Endothelial cell of umbilical vein (primary cell): ENCODE data around the gene ALOX12.
"Not testable (repeated sequence)": the region's sequence is repeated elsewhere in the genome, so short reads cannot be mapped to it uniquely, and the experiment has no call there.

Experiments
- CTCF ChIP-seq, 2 donors: IDR thresholded peaks; 1 replicate in 1 of 2; 2 replicates in 1 of 2; pipeline ENCODE4 v1.5.1; 2011; ENCODE audit warnings: low read length in 2 of 2, mild to moderate bottlenecking in 2 of 2, moderate library complexity in 2 of 2, control low read depth in 1 of 2, inconsistent platforms in 1 of 2, low read depth in 1 of 2; ENCODE audit not compliant: insufficient read depth in 1 of 2; ENCODE audit errors: extremely low read depth in 1 of 2
- EZH2 ChIP-seq: IDR thresholded peaks from 2 replicates; pipeline ENCODE4 v1.6.1; 2012; ENCODE audit warnings: borderline replicate concordance, low read depth, mild to moderate bottlenecking, moderate library complexity, low read length, inconsistent platforms; ENCODE audit not compliant: severe bottlenecking
- MAX ChIP-seq: IDR thresholded peaks from 2 replicates; pipeline ENCODE4 v1.6.1; 2011; ENCODE audit not compliant: insufficient read depth, insufficient read length
- MYC ChIP-seq: IDR thresholded peaks from one replicate; pipeline ENCODE4 v1.6.1; 2011; ENCODE audit warnings: mild to moderate bottlenecking, low read depth, low read length
- POLR2A ChIP-seq: IDR thresholded peaks from 2 replicates; pipeline ENCODE4 v1.6.1; 2012; ENCODE audit warnings: low read depth, mild to moderate bottlenecking, control low read depth, low read length
- POLR2AphosphoS5 ChIP-seq: IDR thresholded peaks from 2 replicates; pipeline ENCODE4 v1.6.1; 2012; ENCODE audit warnings: low read depth, mild to moderate bottlenecking, control low read depth, low read length, moderate library complexity; ENCODE audit not compliant: insufficient read depth

- not testable (repeated sequence) for TF ChIP-seq CTCF (IDR thresholded peaks at IDR 0.05; ENCODE audit: extremely low read depth in 1 of 2, insufficient read depth in 1 of 2, low read depth in 1 of 2, low read length in 2 of 2); MYC; MAX; EZH2; POLR2A; POLR2AphosphoS5
Observed at GRCh38 chr17:7046725-7047397, 51.0 kb downstream of the ALOX12 start.
